HT-29 (cell line): ENCODE measurements around the gene FCHO2. TPM values are rescaled to one million over a fixed set of nuclear protein-coding genes. Genes with fewer than 3 reads are reported as not detected.

Source experiments
- DNase-seq: peaks from one replicate; pipeline ENCODE4 v3.0.0-alpha.2; 2015; ENCODE audit warnings: low spot score
- total RNA-seq: library from RNA; depleted of rRNA; stranded (reverse); fragments of >200 nt; shearing (Covaris generic); gene quantifications from 2 replicates; pipeline ENCODE4 v1.2.3, GENCODE V29; 2014; rRNA removed

The FCHO2 gene
- total RNA-seq, 1 experiment from 2014 or later = 3.7 TPM

DNA sequence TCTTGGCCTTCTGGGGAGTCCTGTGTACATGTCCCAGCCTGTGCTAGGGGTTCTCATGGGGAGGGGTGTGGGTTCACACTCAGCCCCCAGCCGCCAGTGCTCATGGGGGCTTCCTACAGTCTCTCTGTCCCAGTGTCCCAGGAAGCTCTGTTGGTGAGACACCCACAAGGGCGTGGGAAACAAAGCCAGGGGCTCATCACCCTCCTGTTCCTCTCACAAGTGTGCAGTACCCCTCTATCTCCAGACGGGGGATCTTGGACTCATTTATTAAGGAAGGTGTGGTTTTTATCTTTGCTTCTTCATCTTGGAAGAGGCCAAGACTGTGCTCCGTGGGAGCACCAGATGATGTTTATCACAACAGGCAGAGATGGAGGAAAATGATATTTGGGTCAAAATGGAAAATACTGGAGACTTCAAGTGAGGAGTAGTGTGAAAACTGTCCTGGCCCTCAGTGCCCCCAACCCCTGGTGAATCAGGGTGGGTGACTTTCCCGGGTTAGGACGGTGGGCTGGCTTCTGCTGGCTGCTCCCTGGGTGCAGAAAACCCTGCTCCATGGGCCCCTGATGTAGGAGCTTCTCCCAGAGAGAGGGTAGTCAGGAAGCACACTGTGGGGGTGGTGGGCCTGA lies 179.7 kb downstream of the FCHO2 start:
- peak; percentile 38 for DNase-seq

DNA sequence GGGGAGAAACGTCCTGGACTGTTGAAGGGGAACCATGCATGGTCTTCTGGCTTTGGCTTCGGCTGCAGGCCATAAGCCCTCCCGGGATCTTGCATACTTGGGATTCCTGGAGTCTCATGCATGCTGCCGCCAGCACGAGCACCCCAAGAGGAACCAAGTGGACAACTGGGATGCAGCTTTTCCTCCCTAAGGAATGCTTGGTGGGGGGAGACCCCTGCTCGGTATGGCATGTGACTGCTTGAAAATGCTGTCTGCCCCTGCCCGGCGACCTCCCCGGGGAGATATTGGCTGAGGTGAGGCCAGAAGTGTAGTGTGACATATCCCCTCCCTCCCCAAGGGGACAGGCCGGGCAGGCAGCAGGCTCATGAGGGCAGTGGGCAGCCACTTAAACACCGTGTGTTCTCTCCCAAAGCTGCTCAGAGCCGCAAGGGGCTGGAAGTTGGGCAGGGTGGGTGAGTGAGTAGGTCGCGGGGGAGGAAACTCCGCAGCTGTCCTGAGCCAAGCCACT lies 180.3 kb downstream of the FCHO2 start:
- DNase-seq = no peak

DNA sequence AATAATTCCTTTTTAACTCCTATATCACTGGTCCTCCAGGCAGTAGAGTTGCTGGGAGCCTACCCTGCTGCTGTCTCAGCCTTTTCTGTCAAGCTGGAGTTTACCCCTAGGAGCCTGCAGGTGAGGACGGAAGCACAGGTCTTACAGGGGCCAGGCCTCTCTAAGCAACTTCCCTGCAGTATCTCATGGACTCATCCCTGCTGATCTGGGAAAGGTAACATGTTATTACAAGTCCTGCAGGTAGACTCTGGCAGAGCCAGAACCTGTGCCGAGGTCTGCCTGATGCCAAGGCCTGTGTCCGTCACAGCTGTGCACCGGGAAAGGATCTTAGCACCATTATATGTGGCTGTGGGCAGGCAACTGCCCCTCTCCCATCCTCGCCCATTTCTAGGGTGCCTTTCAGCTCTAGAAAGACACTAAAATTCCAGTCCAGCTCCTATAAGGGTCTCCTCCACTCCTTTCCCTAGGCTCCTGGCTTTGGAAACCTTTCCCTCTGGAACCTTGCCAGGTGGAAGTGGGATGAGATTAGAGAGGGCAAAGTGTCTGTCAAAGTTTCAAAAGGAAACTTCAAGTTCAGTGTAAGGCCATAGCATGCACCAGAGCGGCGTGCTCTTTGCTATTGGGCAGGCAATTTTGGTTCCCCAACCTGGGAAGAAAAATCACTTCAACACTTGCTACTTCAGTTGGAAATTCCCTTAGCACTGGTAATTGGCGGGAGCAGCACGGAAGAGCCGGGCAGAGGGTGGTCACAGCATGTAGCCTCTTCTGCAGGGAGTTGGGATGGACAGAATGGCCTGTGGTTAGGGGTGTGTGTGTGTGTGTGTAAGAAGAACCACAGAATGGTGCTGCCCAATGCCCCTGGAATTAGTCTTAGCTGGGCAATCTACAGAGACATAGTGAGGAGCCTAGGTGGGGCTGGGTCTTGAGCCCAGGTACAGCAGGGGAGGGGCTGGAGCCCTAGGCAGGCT lies 182.0 kb downstream of the FCHO2 start:
- DNase-seq = no peak

DNA sequence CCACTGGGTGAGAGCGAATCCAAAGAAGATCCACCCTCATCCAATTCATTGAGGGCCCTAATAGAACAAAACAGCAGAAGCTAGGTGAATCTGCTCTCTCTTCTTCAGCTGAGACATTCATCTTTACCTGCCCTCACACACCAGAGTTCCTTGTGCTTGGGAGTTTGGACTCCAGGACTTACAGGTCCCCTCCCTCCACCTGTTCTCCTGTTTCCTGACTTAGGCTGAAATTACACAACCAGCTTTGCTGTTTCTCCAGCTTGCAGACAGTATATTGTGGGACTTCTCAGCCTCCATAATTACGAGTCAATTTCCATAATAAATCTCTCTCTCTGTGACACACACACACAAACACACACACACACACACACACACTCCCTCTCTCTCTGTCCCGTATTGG lies 183.6 kb downstream of the FCHO2 start:
- no peak for DNase-seq

Other genes with a start within 250 kb of the FCHO2 start
- gene TNPO1, start 139.4 kb upstream of the FCHO2 start, total RNA-seq = 70.8 and 76.8 TPM in 2 replicates
- not detected in 2 replicates for gene TMEM171, start 164.5 kb downstream of the FCHO2 start, total RNA-seq
- gene TMEM174, start 217.2 kb downstream of the FCHO2 start, total RNA-seq = not detected in 2 replicates